ENCODE measurements around the gene DGCR2.
"Not testable (repeated sequence)": the region's sequence is repeated elsewhere in the genome, so short reads cannot be mapped to it uniquely, and the experiment has no call there.

Gene DGCR2

GRCh38 chr22:19040888-19041703 lies 81.1 kb downstream of the DGCR2 start:
- DNase-seq (ENCODE audit: low spot score), result no peak

- DNase-seq (ENCODE audit: low spot score), result no peak
Observed at GRCh38 chr22:19040391-19040861, 81.8 kb downstream of the DGCR2 start.

- DNase-seq (ENCODE audit: low spot score), result no peak
Observed at GRCh38 chr22:19039796-19040280, 82.4 kb downstream of the DGCR2 start.

GRCh38 chr22:19039448-19039780 lies 82.8 kb downstream of the DGCR2 start:
- DNase-seq (ENCODE audit: low spot score), result no peak

GRCh38 chr22:19038728-19039447 lies 83.3 kb downstream of the DGCR2 start:
- no peak for DNase-seq (ENCODE audit: low spot score)

GRCh38 chr22:19038164-19038546 lies 84.1 kb downstream of the DGCR2 start:
- no peak for DNase-seq (ENCODE audit: low spot score)

GRCh38 chr22:19037282-19038163 lies 84.7 kb downstream of the DGCR2 start:
- no peak for DNase-seq (ENCODE audit: low spot score)

- no peak for DNase-seq (ENCODE audit: low spot score)
Observed at GRCh38 chr22:19036523-19037273, 85.5 kb downstream of the DGCR2 start.

GRCh38 chr22:19036229-19036522 lies 86.0 kb downstream of the DGCR2 start:
- no peak for DNase-seq (ENCODE audit: low spot score)

GRCh38 chr22:19035474-19036228 lies 86.6 kb downstream of the DGCR2 start:
- DNase-seq (ENCODE audit: low spot score), result no peak

DNA sequence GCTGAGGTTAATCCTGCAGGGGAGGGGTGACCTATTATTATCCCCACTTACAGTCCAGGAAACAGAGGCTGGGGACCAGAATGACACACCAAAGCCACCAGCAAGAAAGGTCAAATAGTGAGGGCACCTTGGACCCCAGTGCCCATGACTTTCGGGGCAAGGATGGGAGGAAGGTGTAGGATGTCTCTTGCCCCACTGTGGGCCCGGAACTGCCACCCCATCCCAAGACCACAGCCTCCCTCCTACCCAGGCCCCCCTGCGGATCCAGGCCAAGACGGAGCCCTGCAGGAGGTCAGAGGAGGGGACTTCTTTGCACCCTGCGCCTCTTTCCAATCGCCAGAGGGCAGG lies 87.1 kb downstream of the DGCR2 start:
- not testable (repeated sequence) for DNase-seq (ENCODE audit: low spot score)

DNA sequence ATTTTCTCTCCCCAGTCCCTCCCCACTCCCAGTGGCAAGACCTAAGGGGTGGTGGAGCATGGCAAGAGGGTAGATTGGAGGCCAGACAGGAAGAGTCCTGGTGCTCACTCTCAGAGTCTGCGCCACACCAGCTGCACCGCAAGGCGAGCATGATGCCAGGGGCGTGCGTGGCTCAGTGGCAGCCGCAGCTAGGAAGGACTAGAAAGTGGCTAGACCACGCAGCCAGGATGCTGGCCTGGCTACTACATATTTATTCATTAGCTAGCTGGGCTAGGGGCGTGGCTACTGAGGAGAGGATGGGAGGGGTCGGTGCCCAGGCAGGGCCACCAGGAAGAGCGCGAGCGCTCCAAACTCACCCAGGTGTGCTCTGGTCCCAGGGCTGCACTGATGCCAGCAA lies 87.5 kb downstream of the DGCR2 start:
- DNase-seq (ENCODE audit: low spot score), result not testable (repeated sequence)

DNA sequence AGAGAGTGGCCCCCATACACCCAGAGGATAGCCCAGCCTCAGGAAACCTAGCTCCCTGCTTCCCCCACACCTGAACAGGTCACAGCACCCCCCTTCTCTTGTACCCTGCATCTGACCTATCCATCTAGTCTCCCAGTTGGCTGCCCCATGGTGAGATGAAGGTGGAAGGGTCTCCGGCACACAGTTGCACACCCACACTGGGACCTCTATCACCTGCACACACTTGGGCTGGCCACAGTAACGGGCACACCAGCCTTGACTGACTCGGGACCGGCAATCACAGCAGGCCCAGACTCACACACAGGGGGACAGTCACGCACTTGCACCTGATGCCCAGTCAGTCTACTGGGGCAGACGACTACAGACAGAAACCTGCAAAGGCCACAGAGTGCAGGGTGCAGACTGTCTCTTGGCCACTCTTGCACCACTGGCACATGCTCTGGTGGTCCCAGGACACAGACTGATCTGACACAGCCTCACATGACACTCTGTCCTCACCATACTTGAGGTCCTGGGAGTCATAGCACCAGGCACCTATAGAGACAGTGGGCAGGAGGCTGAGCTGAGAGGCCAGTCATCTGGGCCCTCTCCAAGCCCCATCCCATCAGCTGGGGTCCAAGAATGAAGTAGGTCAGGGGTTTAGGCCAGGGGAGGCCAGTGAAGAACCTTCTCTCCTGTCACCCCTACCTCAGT lies 88.0 kb downstream of the DGCR2 start:
- not testable (repeated sequence) for DNase-seq (ENCODE audit: low spot score)

- DNase-seq (ENCODE audit: low spot score), result not testable (repeated sequence)
Observed at GRCh38 chr22:19033568-19033905, 88.7 kb downstream of the DGCR2 start.

GRCh38 chr22:19032898-19033567 lies 89.2 kb downstream of the DGCR2 start:
- not testable (repeated sequence) for DNase-seq (ENCODE audit: low spot score)

GRCh38 chr22:19032156-19032785 lies 89.9 kb downstream of the DGCR2 start:
- DNase-seq (ENCODE audit: low spot score), result not testable (repeated sequence)

GRCh38 chr22:19030889-19031252 lies 91.3 kb downstream of the DGCR2 start:
- not testable (repeated sequence) for DNase-seq (ENCODE audit: low spot score)

- DNase-seq (ENCODE audit: low spot score), result not testable (repeated sequence)
Observed at GRCh38 chr22:19030226-19030888, 91.9 kb downstream of the DGCR2 start.

Measured in activated CD4-positive, alpha-beta T cell treated with anti-CD3 and anti-CD28 coated beads, Interleukin-2, Interleukin-4, amounts not matched to agents 100 ng/mL and 50 ng/mL, durations not matched to agents 16 hours and 8 hours (primary cell).